ENCODE results near the gene HNRNPM.
A peak's percentile ranks its signal among the peaks of the same experiment; 100 is the strongest.

Gene HNRNPM

DNA sequence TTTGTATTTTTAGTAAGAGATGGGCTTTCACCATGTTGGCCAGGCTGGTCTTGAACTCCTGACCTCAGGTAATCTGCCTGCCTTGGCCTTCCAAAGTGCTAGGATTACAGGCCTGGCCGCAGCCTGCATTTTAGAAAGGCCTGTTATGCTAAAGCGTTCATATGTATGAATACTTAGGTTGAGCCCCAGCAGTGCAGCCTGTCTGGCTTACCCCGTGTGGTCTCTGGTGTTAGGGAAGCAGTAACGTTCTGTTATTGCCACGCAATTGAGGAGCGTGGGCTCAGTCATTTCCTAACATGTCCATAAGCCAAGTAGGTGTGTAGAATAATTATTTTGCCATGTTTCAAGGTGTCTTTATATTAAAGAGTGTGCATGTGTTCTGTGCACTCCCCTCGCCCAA lies 14.3 kb downstream of the HNRNPM start:
- in situ Hi-C loops (cut with HindIII; ENCODE audit: low sequenced_read_pairs) = no loop called here
- no peak for DNase-seq (ENCODE audit: low read depth)
- H3K4me3 ChIP-seq (ENCODE audit: low read depth, low read length) = no peak overlapping the region
- no peak for TF ChIP-seq CTCF (IDR thresholded peaks at IDR 0.05; ENCODE audit: low read depth, low read length, missing control alignments)

DNA sequence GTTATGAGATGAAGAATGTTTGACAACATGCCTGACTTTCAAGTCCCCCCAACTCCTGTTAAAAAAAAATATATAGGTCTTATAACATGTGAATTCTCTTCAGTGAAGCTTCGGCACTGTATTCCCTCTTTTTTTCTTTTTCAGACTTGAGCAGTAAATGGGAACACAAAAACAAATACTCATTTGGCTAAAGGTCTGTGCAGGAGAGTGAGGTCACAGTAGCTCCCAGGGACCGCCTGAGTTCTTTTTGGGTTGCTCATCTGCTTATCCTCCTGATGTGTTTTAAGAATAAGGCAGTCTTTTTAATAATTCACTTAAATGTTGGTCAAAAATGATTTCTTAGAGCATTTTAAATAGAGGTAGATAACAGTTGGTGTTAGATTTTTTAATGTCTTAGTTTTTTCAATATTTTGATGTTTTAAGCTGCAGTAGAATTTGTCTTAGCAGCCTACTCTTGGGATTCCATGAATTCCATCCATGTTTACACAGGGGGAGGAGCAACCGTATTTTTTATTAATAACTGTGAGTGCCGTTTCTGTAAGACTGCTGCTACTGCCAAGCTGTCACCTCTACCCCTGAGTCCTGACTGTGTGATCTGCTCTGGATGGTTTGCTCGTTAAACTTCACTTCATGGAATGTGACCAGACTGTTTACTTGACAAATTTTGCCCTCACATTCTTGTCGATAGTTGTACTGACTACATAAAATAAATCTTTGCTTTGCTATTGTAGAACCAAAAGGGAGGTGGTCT lies 14.9 kb downstream of the HNRNPM start:
- TF ChIP-seq CTCF (IDR thresholded peaks at IDR 0.05; ENCODE audit: low read depth, low read length, missing control alignments) = no peak
- DNase-seq (ENCODE audit: low read depth) = no peak
- in situ Hi-C loops (cut with HindIII; ENCODE audit: low sequenced_read_pairs) = no loop called here
- no peak overlapping the region for H3K4me3 ChIP-seq (ENCODE audit: low read depth, low read length)

DNA sequence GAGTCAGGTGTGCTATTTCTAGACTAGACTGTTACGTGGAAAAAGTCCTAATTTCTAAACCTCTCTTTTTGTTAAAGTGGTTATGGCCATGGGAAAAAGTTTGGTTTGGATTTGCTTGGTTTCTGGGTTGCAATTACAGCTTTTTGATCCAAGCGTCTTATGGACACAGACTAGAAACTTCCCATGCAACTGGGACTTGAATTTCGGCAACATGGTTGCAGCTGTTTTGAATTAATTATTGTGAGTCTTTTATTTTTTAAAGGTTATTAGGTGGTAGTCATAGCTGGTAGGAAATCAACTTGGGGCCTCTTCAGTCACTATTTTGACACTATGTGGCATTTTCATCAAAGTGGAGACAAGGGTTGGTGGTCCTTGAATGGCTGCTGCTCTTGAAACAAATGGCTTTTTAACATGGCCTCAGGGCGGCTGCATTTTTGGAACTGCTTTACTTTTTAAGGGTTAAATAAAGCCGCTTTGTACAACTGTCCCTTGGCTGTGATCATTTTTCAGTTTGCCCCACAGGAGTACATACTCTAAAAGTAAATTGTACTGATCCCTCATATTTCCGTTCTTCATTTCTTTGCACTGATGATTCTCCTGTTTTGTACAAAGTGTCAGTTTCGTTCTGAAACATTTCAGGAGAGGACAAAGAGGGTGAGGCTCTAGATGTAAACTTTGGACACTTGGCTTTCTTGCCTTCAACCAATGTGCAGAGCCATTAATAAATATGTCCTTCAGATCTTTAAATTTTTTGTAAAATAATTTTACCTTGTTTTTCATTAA lies 15.9 kb downstream of the HNRNPM start:
- no peak for TF ChIP-seq CTCF (IDR thresholded peaks at IDR 0.05; ENCODE audit: low read depth, low read length, missing control alignments)
- H3K4me3 ChIP-seq (ENCODE audit: low read depth, low read length) = no peak overlapping the region
- in situ Hi-C loops (cut with HindIII; ENCODE audit: low sequenced_read_pairs) = no loop called here

DNA sequence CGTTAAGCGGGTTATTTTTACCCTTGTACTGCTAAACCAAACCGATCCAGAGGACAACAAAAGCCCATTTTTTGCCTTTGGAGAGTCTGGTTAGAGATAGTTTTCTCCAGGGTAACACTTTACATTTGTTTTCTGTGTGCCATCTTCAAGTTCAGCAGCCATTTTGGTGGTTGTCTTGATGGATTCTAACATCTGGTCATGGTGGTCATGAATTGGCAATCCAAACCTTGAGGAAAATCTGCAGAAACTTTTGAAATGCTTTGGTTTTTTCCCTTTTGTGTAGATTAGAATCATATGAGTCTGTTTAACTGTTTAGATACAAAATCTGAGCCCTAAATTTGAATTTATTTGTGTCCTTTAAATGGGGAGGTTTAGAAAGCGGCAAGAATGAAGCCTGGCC lies 16.6 kb downstream of the HNRNPM start:
- in situ Hi-C loops (cut with HindIII; ENCODE audit: low sequenced_read_pairs) = no loop called here
- TF ChIP-seq CTCF (IDR thresholded peaks at IDR 0.05; ENCODE audit: low read depth, low read length, missing control alignments) = no peak

More for the DNA sequence above, 15.9 kb downstream of the HNRNPM start:
- DNase-seq (ENCODE audit: low read depth) = no peak

DNA sequence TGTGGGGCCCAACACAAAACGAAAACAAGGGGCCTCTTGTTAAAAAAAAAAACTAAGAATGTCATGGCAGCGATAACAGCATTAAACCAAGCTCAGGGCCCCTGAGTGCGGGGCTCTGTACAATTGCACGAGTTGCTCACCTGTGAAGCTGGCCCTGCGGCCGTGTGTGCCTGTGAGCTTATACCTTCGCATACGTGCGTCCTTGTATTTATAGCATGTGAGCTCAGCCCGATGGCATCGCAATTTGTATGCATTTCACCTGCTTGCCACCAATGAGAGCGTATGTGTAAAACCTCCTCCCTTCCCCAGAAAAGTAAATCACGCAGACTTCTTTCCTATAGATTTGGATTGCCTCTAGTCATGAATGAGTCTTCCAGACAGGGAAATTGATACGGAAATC lies 17.1 kb downstream of the HNRNPM start:
- no peak overlapping the region for H3K4me3 ChIP-seq (ENCODE audit: low read depth, low read length)
- TF ChIP-seq CTCF (IDR thresholded peaks at IDR 0.05; ENCODE audit: low read depth, low read length, missing control alignments) = no peak
- DNase-seq (ENCODE audit: low read depth) = no peak
- in situ Hi-C loops (cut with HindIII; ENCODE audit: low sequenced_read_pairs) = no loop called here

More for the DNA sequence above, 16.6 kb downstream of the HNRNPM start:
- no peak overlapping the region for H3K4me3 ChIP-seq (ENCODE audit: low read depth, low read length)
- no peak for DNase-seq (ENCODE audit: low read depth)

- H3K4me3 ChIP-seq (ENCODE audit: low read depth, low read length) = no peak overlapping the region
- in situ Hi-C loops (cut with HindIII; ENCODE audit: low sequenced_read_pairs) = no loop called here
- DNase-seq (ENCODE audit: low read depth) = peak; percentile 47
- no peak for TF ChIP-seq CTCF (IDR thresholded peaks at IDR 0.05; ENCODE audit: low read depth, low read length, missing control alignments)
These were observed 17.8 kb downstream of the HNRNPM start for GRCh38 chr19:8462571-8462970.
